ENCODE data around the gene CASQ2. TPM values are rescaled to one million over a fixed set of nuclear protein-coding genes. Genes with fewer than 3 reads are reported as not detected.

Gene CASQ2
- total and polyA plus RNA-seq, 2 of the 13 experiments (the other 11 are each of a cell fraction or from before 2014, with no cell fraction given), result not detected

GRCh38 chr1:115677182-115677555 lies 91.3 kb downstream of the CASQ2 start:
- WGBS (ENCODE audit: low lambda C conversion rate), result 93% methylated on average over 3 of the region's 3 CpGs
- BruUV-seq (replicated peaks), result no TSS peak
- Histone ChIP-seq H3K36me3 (replicated peaks in 1 of 2; ENCODE audit: control insufficient read depth in 1 of 2, insufficient read depth in 2 of 2, low read length in 2 of 2) (peaks cover 0 to 8% of the 10 kb centered on the region in 2 experiments; a peak in 4 of 5 replicates), H3K4me1 (ENCODE audit: insufficient read depth, low read length) (no peaks in the 10 kb centered on the region), H3K79me2 (ENCODE audit: insufficient read depth, low read length) (no peaks in the 10 kb centered on the region), H3K9ac (ENCODE audit: insufficient read depth, low read depth, low read length) (no peak overlapping the region), H3K4me3 (replicated peaks in 1 of 3; ENCODE audit: insufficient read depth in 1 of 3, low read depth in 2 of 3, low read length in 3 of 3) (no peak overlapping the region), H3K27ac (ENCODE audit: extremely low read length, insufficient read depth, low read length) (no peak overlapping the region), H2AFZ (ENCODE audit: low read length) (no peak overlapping the region), H3K27me3 (ENCODE audit: control insufficient read depth in 1 of 2, insufficient read depth in 2 of 2, low read length in 2 of 2) (no peaks in the 10 kb centered on the region), H3K9me3 (ENCODE audit: low read length) (no peaks in the 10 kb centered on the region), H3K4me2 (ENCODE audit: low read depth, low read length) (no peak overlapping the region), H4K20me1 (ENCODE audit: insufficient read depth, low read length) (no peaks in the 10 kb centered on the region)
- ATAC-seq (no peak), FAIRE-seq (no peak), DNase-seq (ENCODE audit: low spot score) (no peak)
- intact Hi-C loops (cut with micrococcal nuclease; ENCODE audit: unreplicated experiment) (no loop called here), in situ Hi-C loops (cut with HindIII; ENCODE audit: extremely low pct_ligation_motif_present, low pct_unique_long_range_greater_than_20kb) (no loop called here)
- POLR2A ChIA-PET, result no interaction called here
- CTCF ChIA-PET (ENCODE audit: low intra/inter-chr PET ratio, low total read pairs), result interaction anchor here (1.3 kb wide), 1 partner anchor 69 kb away, joined by 5 read pairs; no protein-coding TSS in a partner anchor
- TF ChIP-seq ZHX1 (CRISPR knock-in tag; IDR thresholded peaks at IDR 0.05; ENCODE audit: low read depth) (no peak), SNRNP70 (IDR thresholded peaks at IDR 0.05; ENCODE audit: low read depth, low read length) (no peak), REST (IDR thresholded peaks at IDR 0.05; ENCODE audit: borderline replicate concordance in 1 of 2, low read depth in 1 of 2, low read length in 2 of 2) (no peak), ZNF841 (CRISPR knock-in tag; IDR thresholded peaks at IDR 0.05; ENCODE audit: borderline replicate concordance) (no peak), ZNF839 (CRISPR knock-in tag; IDR thresholded peaks at IDR 0.05; ENCODE audit: borderline replicate concordance) (no peak), MTA3 (CRISPR knock-in tag; IDR thresholded peaks at IDR 0.05) (no peak), LCORL (IDR thresholded peaks at IDR 0.05) (no peak), LCORL (CRISPR knock-in tag; IDR thresholded peaks at IDR 0.05) (no peak), CAMTA2 (CRISPR knock-in tag; IDR thresholded peaks at IDR 0.05; ENCODE audit: borderline replicate concordance) (no peak), ISL2 (CRISPR knock-in tag; IDR thresholded peaks at IDR 0.05) (no peak), TRAFD1 (CRISPR knock-in tag; IDR thresholded peaks at IDR 0.05; ENCODE audit: borderline replicate concordance) (no peak), PHF5A (CRISPR knock-in tag; IDR thresholded peaks at IDR 0.05; ENCODE audit: low read depth, unreplicated experiment) (no peak)
- TF ChIP-seq, protein P1, sequence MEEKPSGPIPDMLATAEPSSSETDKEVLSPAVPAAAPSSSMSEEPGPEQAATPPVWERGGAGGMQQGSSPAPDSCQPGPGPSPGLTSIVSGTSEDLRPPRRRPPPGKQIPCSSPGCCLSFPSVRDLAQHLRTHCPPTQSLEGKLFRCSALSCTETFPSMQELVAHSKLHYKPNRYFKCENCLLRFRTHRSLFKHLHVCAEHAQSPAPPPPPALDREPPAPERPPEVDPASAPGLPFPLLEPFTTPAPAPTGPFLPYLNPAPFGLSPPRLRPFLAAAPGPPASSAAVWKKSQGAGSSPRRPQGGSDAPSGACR (CRISPR knock-in tag; IDR thresholded peaks at IDR 0.05), result no peak
- TF ChIP-seq, protein P2, sequence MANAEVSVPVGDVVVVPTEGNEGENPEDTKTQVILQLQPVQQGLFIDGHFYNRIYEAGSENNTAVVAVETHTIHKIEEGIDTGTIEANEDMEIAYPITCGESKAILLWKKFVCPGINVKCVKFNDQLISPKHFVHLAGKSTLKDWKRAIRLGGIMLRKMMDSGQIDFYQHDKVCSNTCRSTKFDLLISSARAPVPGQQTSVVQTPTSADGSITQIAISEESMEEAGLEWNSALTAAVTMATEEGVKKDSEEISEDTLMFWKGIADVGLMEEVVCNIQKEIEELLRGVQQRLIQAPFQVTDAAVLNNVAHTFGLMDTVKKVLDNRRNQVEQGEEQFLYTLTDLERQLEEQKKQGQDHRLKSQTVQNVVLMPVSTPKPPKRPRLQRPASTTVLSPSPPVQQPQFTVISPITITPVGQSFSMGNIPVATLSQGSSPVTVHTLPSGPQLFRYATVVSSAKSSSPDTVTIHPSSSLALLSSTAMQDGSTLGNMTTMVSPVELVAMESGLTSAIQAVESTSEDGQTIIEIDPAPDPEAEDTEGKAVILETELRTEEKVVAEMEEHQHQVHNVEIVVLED (CRISPR knock-in tag; IDR thresholded peaks at IDR 0.05; ENCODE audit: borderline replicate concordance), result no peak
